HEK293 (cell line): Measurements from ENCODE around the gene HTR1D.

Experiments
- BCL11B ChIP-seq: fragments of 450-650 bp; formaldehyde crosslinking; IDR thresholded peaks from 2 replicates; pipeline ENCODE4 v1.5.1; 2016; ENCODE audit warnings: low read depth, missing biosample characterization, missing genetic modification characterization
- CTCF ChIP-seq: fragments of 450-650 bp; formaldehyde crosslinking; IDR thresholded peaks from 2 replicates; pipeline ENCODE4 v1.5.1; 2016; ENCODE audit warnings: missing biosample characterization, missing genetic modification characterization
- ELK4 ChIP-seq: IDR thresholded peaks from 2 replicates; pipeline ENCODE4 v1.6.1; 2011; ENCODE audit warnings: mild to moderate bottlenecking, low read depth, low read length, borderline replicate concordance
- GFI1B ChIP-seq: fragments of 450-650 bp; formaldehyde crosslinking; IDR thresholded peaks from 2 replicates; pipeline ENCODE4 v1.5.1; 2016; ENCODE audit warnings: missing biosample characterization, missing genetic modification characterization
- GLI4 ChIP-seq: fragments of 450-650 bp; formaldehyde crosslinking; IDR thresholded peaks from 2 replicates; pipeline ENCODE4 v1.5.1; 2016; ENCODE audit warnings: missing biosample characterization, missing genetic modification characterization
- PATZ1 ChIP-seq: fragments of 450-650 bp; formaldehyde crosslinking; IDR thresholded peaks from 2 replicates; pipeline ENCODE4 v1.5.1; 2016; ENCODE audit warnings: missing biosample characterization, missing genetic modification characterization
- PBX3 ChIP-seq: sonication (generic); formaldehyde crosslinking; IDR thresholded peaks from 2 replicates; pipeline ENCODE4 v1.8.1; 2022; ENCODE audit warnings: mild to moderate bottlenecking, moderate library complexity, missing genetic modification reagents
- PRDM6 ChIP-seq: fragments of 450-650 bp; formaldehyde crosslinking; IDR thresholded peaks from 2 replicates; pipeline ENCODE4 v1.5.1; 2017; ENCODE audit warnings: missing biosample characterization, missing genetic modification characterization
- TRIM28 ChIP-seq: IDR thresholded peaks from 2 replicates; pipeline ENCODE4 v1.6.1; 2011; ENCODE audit warnings: low read length, control low read depth, borderline replicate concordance
- ZBTB20 ChIP-seq: fragments of 450-650 bp; formaldehyde crosslinking; IDR thresholded peaks from 2 replicates; pipeline ENCODE4 v1.5.1; 2016; ENCODE audit warnings: missing biosample characterization, missing genetic modification characterization
- ZBTB21 ChIP-seq: fragments of 450-650 bp; formaldehyde crosslinking; IDR thresholded peaks from 2 replicates; pipeline ENCODE4 v1.5.1; 2017; ENCODE audit warnings: missing biosample characterization, missing genetic modification characterization
- ZBTB26 ChIP-seq: fragments of 450-650 bp; formaldehyde crosslinking; optimal IDR thresholded peaks from 2 replicates; pipeline ENCODE3; 2016; ENCODE audit warnings: missing biosample characterization, mild to moderate bottlenecking, missing genetic modification characterization
- ZBTB48 ChIP-seq: fragments of 450-650 bp; formaldehyde crosslinking; IDR thresholded peaks from 2 replicates; pipeline ENCODE4 v1.5.1; 2016; ENCODE audit warnings: missing biosample characterization, missing genetic modification characterization
- ZBTB8A ChIP-seq: fragments of 450-650 bp; formaldehyde crosslinking; IDR thresholded peaks from 2 replicates; pipeline ENCODE4 v1.5.1; 2016; ENCODE audit warnings: missing biosample characterization, missing genetic modification characterization
- ZFP69B ChIP-seq: fragments of 450-650 bp; formaldehyde crosslinking; IDR thresholded peaks from 2 replicates; pipeline ENCODE4 v1.5.1; 2016; ENCODE audit warnings: missing biosample characterization, missing genetic modification characterization
- ZNF148 ChIP-seq: fragments of 450-650 bp; formaldehyde crosslinking; IDR thresholded peaks from 2 replicates; pipeline ENCODE4 v1.5.0; 2017; ENCODE audit warnings: missing biosample characterization, missing genetic modification characterization, borderline replicate concordance
- ZNF157 ChIP-seq: fragments of 450-650 bp; formaldehyde crosslinking; IDR thresholded peaks from 2 replicates; pipeline ENCODE4 v1.5.1; 2016; ENCODE audit warnings: missing biosample characterization, missing genetic modification characterization
- ZNF223 ChIP-seq: fragments of 450-650 bp; formaldehyde crosslinking; IDR thresholded peaks from 2 replicates; pipeline ENCODE4 v1.5.1; 2016; ENCODE audit warnings: missing biosample characterization, missing genetic modification characterization
- ZNF292 ChIP-seq: fragments of 450-650 bp; formaldehyde crosslinking; IDR thresholded peaks from 2 replicates; pipeline ENCODE4 v1.5.1; 2016; ENCODE audit warnings: low read depth, missing biosample characterization, missing genetic modification characterization, borderline replicate concordance
- ZNF335 ChIP-seq: fragments of 450-650 bp; formaldehyde crosslinking; conservative IDR thresholded peaks from 2 replicates; pipeline ENCODE4 v1.5.1; 2016; ENCODE audit warnings: missing biosample characterization, missing genetic modification characterization
- ZNF510 ChIP-seq: fragments of 450-650 bp; formaldehyde crosslinking; IDR thresholded peaks from 2 replicates; pipeline ENCODE4 v1.5.1; 2018; ENCODE audit warnings: mild to moderate bottlenecking, missing genetic modification characterization, missing biosample characterization; ENCODE audit not compliant: insufficient replicate concordance
- ZNF548 ChIP-seq: fragments of 450-650 bp; formaldehyde crosslinking; IDR thresholded peaks from 2 replicates; pipeline ENCODE4 v1.5.1; 2016; ENCODE audit warnings: missing biosample characterization, missing genetic modification characterization
- ZNF596 ChIP-seq: fragments of 450-650 bp; IDR thresholded peaks from 2 replicates; pipeline ENCODE4 v1.5.0; 2018; ENCODE audit warnings: missing biosample characterization, mild to moderate bottlenecking, missing genetic modification characterization, moderate library complexity
- ZNF610 ChIP-seq: fragments of 450-650 bp; formaldehyde crosslinking; IDR thresholded peaks from 2 replicates; pipeline ENCODE4 v1.5.1; 2016; ENCODE audit warnings: missing biosample characterization, missing genetic modification characterization, borderline replicate concordance
- ZNF76 ChIP-seq: fragments of 450-650 bp; formaldehyde crosslinking; IDR thresholded peaks from 2 replicates; pipeline ENCODE4; 2016; ENCODE audit warnings: low read depth, missing biosample characterization, missing genetic modification characterization, borderline replicate concordance
- ZNF830 ChIP-seq: fragments of 450-650 bp; IDR thresholded peaks from 2 replicates; pipeline ENCODE4 v1.5.0; 2018; ENCODE audit warnings: missing biosample characterization, missing genetic modification characterization, low read depth, mild to moderate bottlenecking, moderate library complexity
- ZSCAN16 ChIP-seq: fragments of 450-650 bp; formaldehyde crosslinking; IDR thresholded peaks from 2 replicates; pipeline ENCODE4 v1.5.1; 2016; ENCODE audit warnings: missing biosample characterization, missing genetic modification characterization

Gene HTR1D

GRCh38 chr1:23168445-23169194 is 48.7 kb downstream of the HTR1D start, which contains the start of gene LUZP1 (continued):
- TF ChIP-seq PBX3 (CRISPR knock-in tag), result no peak
- no peak for TF ChIP-seq ZNF223 (tag by site-specific recombination)
- 0 out of 2 replicates have a peak, but pooled peaks have one; percentile 35 for TF ChIP-seq TRIM28
- no peak for TF ChIP-seq GFI1B
- peak; percentile 42; the same call in 1 of the 2 replicates for TF ChIP-seq BCL11B
- TF ChIP-seq ZNF610, result no peak
- TF ChIP-seq ZBTB20 (tag by site-specific recombination), result peak; percentile 94
- peak; percentile 92 for TF ChIP-seq ZBTB8A
- TF ChIP-seq ZNF148, result no peak
- peak; percentile 57 for TF ChIP-seq ZBTB21
- TF ChIP-seq PRDM6 (tag by site-specific recombination), result no peak
- TF ChIP-seq ZNF335 (tag by site-specific recombination), result peak; percentile 84
- peak; percentile 67 for TF ChIP-seq PATZ1 (tag by site-specific recombination)
- peak; percentile 43; the same call in 1 of the 2 replicates for TF ChIP-seq ZFP69B (tag by site-specific recombination)
- TF ChIP-seq ZNF830, result no peak
- peak; percentile 65 for TF ChIP-seq ZBTB48
- TF ChIP-seq CTCF, result 0 out of 2 replicates have a peak, but pooled peaks have one; percentile 13
- TF ChIP-seq ZSCAN16 (tag by site-specific recombination), result 0 out of 2 replicates have a peak, but pooled peaks have one; percentile 52
- TF ChIP-seq ZNF548, result no peak
- no peak for TF ChIP-seq ZNF157 (tag by site-specific recombination)
- no peak for TF ChIP-seq ZNF510 (tag by site-specific recombination)
- no peak for TF ChIP-seq ELK4
- TF ChIP-seq GLI4 (tag by site-specific recombination), result no peak
- TF ChIP-seq ZNF292, result no peak
- peak; percentile 76; the same call in 1 of the 2 replicates for TF ChIP-seq ZNF76 (tag by site-specific recombination)
- TF ChIP-seq ZNF596 (tag by site-specific recombination), result no peak
- TF ChIP-seq ZBTB26 (tag by site-specific recombination), result peak; percentile 87
